HepG2 (cell line): Measurements from ENCODE around the gene ZFHX3.

Experiments
- CHD2 ChIP-seq: IDR thresholded peaks from 2 replicates; pipeline ENCODE4 v1.6.1; 2011; ENCODE audit warnings: low read depth, low read length, improper control_type of control experiment
- NFE2L1 ChIP-seq: sonication (generic); formaldehyde crosslinking; IDR thresholded peaks from 2 replicates; pipeline ENCODE4 v1.4.0; 2020; ENCODE audit warnings: missing genetic modification reagents, mild to moderate bottlenecking, borderline replicate concordance
- RBAK ChIP-seq: sonication (generic); formaldehyde crosslinking; IDR thresholded peaks from 2 replicates; pipeline ENCODE4 v1.5.1; 2020; ENCODE audit warnings: mild to moderate bottlenecking, missing genetic modification reagents
- SOX5 ChIP-seq: IDR thresholded peaks from 2 replicates; pipeline ENCODE4 v1.6.1; 2016; ENCODE audit warnings: borderline replicate concordance
- ZKSCAN1 ChIP-seq: fragments of 150-350 bp; IDR thresholded peaks from 2 replicates; pipeline ENCODE4 v1.6.1; 2014; ENCODE audit warnings: low read length
- ZNF24 ChIP-seq: fragments of 450-650 bp; IDR thresholded peaks from 2 replicates; pipeline ENCODE4 v1.6.1; 2017; ENCODE audit warnings: antibody characterized with exemption, mild to moderate bottlenecking
- ZNF30 ChIP-seq: sonication (generic); formaldehyde crosslinking; IDR thresholded peaks from 2 replicates; pipeline ENCODE4 v1.5.0; 2020; ENCODE audit warnings: mild to moderate bottlenecking, missing genetic modification reagents
- ZNF430 ChIP-seq: sonication (generic); formaldehyde crosslinking; IDR thresholded peaks from 2 replicates; pipeline ENCODE4 v1.9.0; 2021; ENCODE audit warnings: mild to moderate bottlenecking, missing genetic modification reagents
- ZNF773 ChIP-seq: sonication (generic); formaldehyde crosslinking; IDR thresholded peaks from 2 replicates; pipeline ENCODE4 v1.4.0; 2020; ENCODE audit warnings: missing genetic modification reagents, borderline replicate concordance
- TF ChIP-seq, protein P1 (sequence below): sonication (generic); formaldehyde crosslinking; IDR thresholded peaks from 2 replicates; pipeline ENCODE4 v1.5.0; 2020; ENCODE audit warnings: mild to moderate bottlenecking, missing genetic modification reagents, moderate library complexity
- TF ChIP-seq, protein P2 (sequence below): sonication (generic); formaldehyde crosslinking; IDR thresholded peaks from 2 replicates; pipeline ENCODE4 v1.8.1; 2022; ENCODE audit warnings: mild to moderate bottlenecking, missing genetic modification reagents
- TF ChIP-seq, protein P3 (sequence below): IDR thresholded peaks from 2 replicates; pipeline ENCODE4 v1.6.1; 2016

DNA sequence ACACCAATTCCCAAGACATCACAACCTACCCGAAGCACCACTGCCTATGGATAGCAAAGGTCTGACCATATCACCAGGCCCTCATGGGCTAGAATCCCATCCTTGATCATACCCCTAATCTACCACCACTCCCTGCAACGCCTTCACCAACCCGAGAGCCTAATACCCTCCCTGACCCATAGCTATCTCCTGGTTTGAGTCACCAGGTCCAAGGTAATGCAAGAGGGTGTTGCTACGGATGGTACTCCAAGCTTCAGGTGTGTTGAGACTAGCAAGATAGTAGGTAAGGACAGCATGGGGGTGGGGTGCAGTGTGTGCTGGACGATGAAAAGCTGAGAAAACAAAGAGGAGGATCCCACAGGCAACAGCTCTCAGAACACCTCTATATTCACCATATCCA is 258.0 kb downstream of the ZFHX3 start:
- TF ChIP-seq RBAK (no peak), CHD2 (no peak), ZNF430 (CRISPR knock-in tag) (no peak), ZNF30 (CRISPR knock-in tag) (no peak), ZKSCAN1 (no peak), SOX5 (no peak), NFE2L1 (CRISPR knock-in tag) (no peak), ZNF24 (no peak), ZNF773 (no peak)
- TF ChIP-seq, protein P1, sequence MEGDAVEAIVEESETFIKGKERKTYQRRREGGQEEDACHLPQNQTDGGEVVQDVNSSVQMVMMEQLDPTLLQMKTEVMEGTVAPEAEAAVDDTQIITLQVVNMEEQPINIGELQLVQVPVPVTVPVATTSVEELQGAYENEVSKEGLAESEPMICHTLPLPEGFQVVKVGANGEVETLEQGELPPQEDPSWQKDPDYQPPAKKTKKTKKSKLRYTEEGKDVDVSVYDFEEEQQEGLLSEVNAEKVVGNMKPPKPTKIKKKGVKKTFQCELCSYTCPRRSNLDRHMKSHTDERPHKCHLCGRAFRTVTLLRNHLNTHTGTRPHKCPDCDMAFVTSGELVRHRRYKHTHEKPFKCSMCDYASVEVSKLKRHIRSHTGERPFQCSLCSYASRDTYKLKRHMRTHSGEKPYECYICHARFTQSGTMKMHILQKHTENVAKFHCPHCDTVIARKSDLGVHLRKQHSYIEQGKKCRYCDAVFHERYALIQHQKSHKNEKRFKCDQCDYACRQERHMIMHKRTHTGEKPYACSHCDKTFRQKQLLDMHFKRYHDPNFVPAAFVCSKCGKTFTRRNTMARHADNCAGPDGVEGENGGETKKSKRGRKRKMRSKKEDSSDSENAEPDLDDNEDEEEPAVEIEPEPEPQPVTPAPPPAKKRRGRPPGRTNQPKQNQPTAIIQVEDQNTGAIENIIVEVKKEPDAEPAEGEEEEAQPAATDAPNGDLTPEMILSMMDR (CRISPR knock-in tag), result no peak
- TF ChIP-seq, protein P2, sequence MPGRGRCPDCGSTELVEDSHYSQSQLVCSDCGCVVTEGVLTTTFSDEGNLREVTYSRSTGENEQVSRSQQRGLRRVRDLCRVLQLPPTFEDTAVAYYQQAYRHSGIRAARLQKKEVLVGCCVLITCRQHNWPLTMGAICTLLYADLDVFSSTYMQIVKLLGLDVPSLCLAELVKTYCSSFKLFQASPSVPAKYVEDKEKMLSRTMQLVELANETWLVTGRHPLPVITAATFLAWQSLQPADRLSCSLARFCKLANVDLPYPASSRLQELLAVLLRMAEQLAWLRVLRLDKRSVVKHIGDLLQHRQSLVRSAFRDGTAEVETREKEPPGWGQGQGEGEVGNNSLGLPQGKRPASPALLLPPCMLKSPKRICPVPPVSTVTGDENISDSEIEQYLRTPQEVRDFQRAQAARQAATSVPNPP (CRISPR knock-in tag), result no peak
- TF ChIP-seq, protein P3, sequence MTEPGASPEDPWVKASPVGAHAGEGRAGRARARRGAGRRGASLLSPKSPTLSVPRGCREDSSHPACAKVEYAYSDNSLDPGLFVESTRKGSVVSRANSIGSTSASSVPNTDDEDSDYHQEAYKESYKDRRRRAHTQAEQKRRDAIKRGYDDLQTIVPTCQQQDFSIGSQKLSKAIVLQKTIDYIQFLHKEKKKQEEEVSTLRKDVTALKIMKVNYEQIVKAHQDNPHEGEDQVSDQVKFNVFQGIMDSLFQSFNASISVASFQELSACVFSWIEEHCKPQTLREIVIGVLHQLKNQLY (CRISPR knock-in tag), result no peak
